Progenitor cell of endocrine pancreas (in vitro differentiated cells): Measurements from ENCODE around the gene LINC00305. TPM values are rescaled to one million over a fixed set of nuclear protein-coding genes. Genes with fewer than 3 reads are reported as not detected.
A peak's percentile ranks its signal among the peaks of the same experiment; 100 is the strongest.

ENCODE experiments used
- DNase-seq: peaks from one replicate; pipeline ENCODE4 v3.0.0; 2021; ENCODE audit warnings: low spot score; ENCODE audit not compliant: unreplicated experiment
- H3K27ac Mint-ChIP-seq: 2 replicates; pipeline ENCODE4 v1.8.0; 2021; ENCODE audit warnings: mild to moderate bottlenecking, moderate library complexity, mixed read lengths
- H3K27me3 Mint-ChIP-seq: 2 replicates; pipeline ENCODE4 v1.8.0; 2021; ENCODE audit warnings: mixed read lengths
- H3K36me3 Mint-ChIP-seq: 2 replicates; pipeline ENCODE4 v1.8.0; 2022; ENCODE audit warnings: mixed read lengths; ENCODE audit not compliant: insufficient read depth
- H3K4me1 Mint-ChIP-seq: 2 replicates; pipeline ENCODE4 v1.8.0; 2021; ENCODE audit warnings: low read depth, mixed read lengths
- H3K4me3 Mint-ChIP-seq: 2 replicates; pipeline ENCODE4 v1.8.0; 2021; ENCODE audit warnings: low read depth, mild to moderate bottlenecking, moderate library complexity, mixed read lengths
- H3K9me3 Mint-ChIP-seq: 2 replicates; pipeline ENCODE4 v1.8.0; 2021; ENCODE audit warnings: low read depth, mixed read lengths
- CTCF ChIP-seq: fragments of 200-600 bp; sonication (generic); IDR thresholded peaks from one replicate; pipeline ENCODE4 v1.5.0; 2021; ENCODE audit warnings: antibody characterized with exemption, mild to moderate bottlenecking; ENCODE audit not compliant: unreplicated experiment
- total RNA-seq: library from RNA; stranded (reverse); gene quantifications from 2 replicates; pipeline ENCODE4 v1.2.1, GENCODE V29; 2021

LINC00305 gene
- total RNA-seq, 1 donor from 2014 or later, result 1.6 TPM

GRCh38 chr18:64052772-64053171 is 96.1 kb downstream of the LINC00305 start:
- no peak for DNase-seq
- no peak for TF ChIP-seq CTCF
- Mint-ChIP-seq H3K4me3 (no peak overlapping the region), H3K27me3 (no peaks in the 10 kb centered on the region), H3K27ac (no peak overlapping the region), H3K4me1 (peaks cover 7% of the 10 kb centered on the region), H3K9me3 (no peaks in the 10 kb centered on the region), H3K36me3 (no peaks in the 10 kb centered on the region)

DNA sequence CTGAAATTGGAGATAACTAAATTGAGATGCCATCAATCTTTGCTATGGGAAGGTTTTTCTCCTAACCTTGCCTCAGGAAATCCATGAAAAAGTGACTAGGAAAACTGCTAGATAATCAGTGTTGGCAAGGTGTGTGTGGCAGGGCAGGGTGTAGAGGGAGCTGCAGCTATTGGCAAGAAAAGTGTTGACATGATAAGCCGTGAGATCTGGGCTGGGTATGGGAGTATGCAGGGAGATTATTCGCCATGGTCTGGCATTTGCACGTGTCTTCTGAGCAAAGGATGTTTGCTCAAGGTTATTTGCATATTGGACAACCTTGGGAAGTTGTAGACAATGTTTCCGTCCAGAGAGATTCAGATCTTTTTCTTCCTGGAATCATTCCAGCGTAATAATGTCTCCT is 104.3 kb downstream of the LINC00305 start:
- no peak for DNase-seq
- Mint-ChIP-seq H3K27ac (no peak overlapping the region), H3K4me1 (peaks cover 2% of the 10 kb centered on the region), H3K36me3 (peaks cover 1% of the 10 kb centered on the region), H3K27me3 (no peaks in the 10 kb centered on the region), H3K9me3 (peaks cover 14% of the 10 kb centered on the region), H3K4me3 (no peak overlapping the region)
- TF ChIP-seq CTCF, result no peak

- no peak for TF ChIP-seq CTCF
- no peak overlapping the region for H3K27ac Mint-ChIP-seq
- H3K4me1 Mint-ChIP-seq, result peaks cover 1% of the 10 kb centered on the region
- peaks cover 14% of the 10 kb centered on the region for H3K9me3 Mint-ChIP-seq
- H3K36me3 Mint-ChIP-seq, result peaks cover 1% of the 10 kb centered on the region
- H3K4me3 Mint-ChIP-seq, result no peak overlapping the region
- no peaks in the 10 kb centered on the region for H3K27me3 Mint-ChIP-seq
- no peak for DNase-seq
Observed at GRCh38 chr18:64042728-64043358, 106.0 kb downstream of the LINC00305 start.

DNA sequence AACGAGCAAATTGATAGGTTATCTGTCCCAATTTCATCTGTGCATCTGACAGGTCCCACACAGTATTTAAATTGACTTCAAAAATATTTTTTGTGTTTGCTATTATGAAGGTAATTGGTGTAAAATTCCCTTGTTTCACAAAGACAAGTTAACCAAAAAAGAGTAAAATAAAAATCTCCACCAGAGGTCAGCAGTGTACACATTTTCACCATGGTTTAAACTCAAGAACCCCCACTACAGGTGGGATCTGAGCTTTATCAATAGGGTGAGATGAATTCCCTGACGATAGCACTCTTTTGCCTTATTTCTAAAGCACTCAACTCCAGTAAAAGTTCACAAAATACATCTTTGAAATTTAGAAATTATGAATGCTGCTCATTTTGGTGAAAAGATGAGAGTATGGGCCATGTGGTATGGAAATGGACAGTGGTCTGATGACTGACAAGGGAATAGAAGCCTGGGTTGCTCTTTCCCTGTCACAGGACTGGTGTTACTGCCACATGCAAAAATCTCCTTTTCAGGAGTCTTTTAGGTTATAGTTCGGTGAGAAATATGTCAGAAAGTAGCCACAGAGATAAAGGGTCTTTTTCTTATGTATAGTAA is 111.0 kb downstream of the LINC00305 start:
- Mint-ChIP-seq H3K9me3 (peaks cover 3% of the 10 kb centered on the region), H3K4me1 (peaks cover 11% of the 10 kb centered on the region), H3K27ac (no peak overlapping the region), H3K36me3 (peaks cover 1% of the 10 kb centered on the region), H3K27me3 (no peaks in the 10 kb centered on the region), H3K4me3 (no peak overlapping the region)
- DNase-seq, result no peak
- peak; percentile 81 for TF ChIP-seq CTCF

DNA sequence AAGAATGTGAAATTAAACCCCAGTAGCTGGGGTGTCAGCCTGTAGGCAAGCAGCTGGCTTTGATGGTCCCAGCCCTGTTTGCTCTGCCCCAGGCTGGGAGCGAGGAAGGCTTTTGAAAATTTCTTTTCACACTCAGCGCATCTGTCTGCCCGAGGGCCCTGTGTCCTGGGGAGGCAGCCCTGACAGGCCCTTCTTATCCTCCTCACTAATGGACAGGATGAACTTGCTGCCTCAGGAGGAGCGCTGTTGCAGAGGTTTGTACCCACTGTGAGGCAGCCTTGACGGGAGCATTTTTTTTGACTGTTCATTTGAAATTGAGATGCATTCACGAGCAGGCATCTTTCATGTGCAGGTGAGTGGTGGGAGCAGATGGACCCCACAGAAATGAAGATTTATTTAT is 116.6 kb downstream of the LINC00305 start:
- no peak overlapping the region for H3K4me3 Mint-ChIP-seq
- H3K36me3 Mint-ChIP-seq, result no peaks in the 10 kb centered on the region
- peaks cover 4% of the 10 kb centered on the region for H3K4me1 Mint-ChIP-seq
- TF ChIP-seq CTCF, result no peak
- no peak overlapping the region for H3K27ac Mint-ChIP-seq
- no peak for DNase-seq
- H3K9me3 Mint-ChIP-seq, result peaks cover 3% of the 10 kb centered on the region
- peaks cover 4% of the 10 kb centered on the region for H3K27me3 Mint-ChIP-seq
